GM10248 (cell line): Measurements from ENCODE around the gene CLASP1.

ENCODE experiments used
- CTCF ChIA-PET: fragments of 300-600 bp; sonication (Branson Sonifier 250); formaldehyde crosslinking; extraction: SDS; loops from one replicate; lab custom pipeline; 2021; ENCODE audit warnings: antibody characterized with exemption; lab: Yijun Ruan, JAX
- POLR2A ChIA-PET: fragments of 350-650 bp; sonication (Branson Sonifier 250); formaldehyde crosslinking; extraction: SDS; loops from one replicate; lab custom pipeline; 2020; ENCODE audit warnings: antibody characterized with exemption; lab: Yijun Ruan, JAX
- DNase-seq: peaks from one replicate; pipeline ENCODE4 v3.0.0; 2012; ENCODE audit errors: extremely low spot score
- TF ChIP-seq, protein P1 (sequence below): IDR thresholded peaks from 2 replicates; pipeline ENCODE4 v1.5.1; 2012; ENCODE audit warnings: mild to moderate bottlenecking, low read depth; ENCODE audit errors: extremely low read depth, missing control alignments, control extremely low read depth

Gene CLASP1

DNA sequence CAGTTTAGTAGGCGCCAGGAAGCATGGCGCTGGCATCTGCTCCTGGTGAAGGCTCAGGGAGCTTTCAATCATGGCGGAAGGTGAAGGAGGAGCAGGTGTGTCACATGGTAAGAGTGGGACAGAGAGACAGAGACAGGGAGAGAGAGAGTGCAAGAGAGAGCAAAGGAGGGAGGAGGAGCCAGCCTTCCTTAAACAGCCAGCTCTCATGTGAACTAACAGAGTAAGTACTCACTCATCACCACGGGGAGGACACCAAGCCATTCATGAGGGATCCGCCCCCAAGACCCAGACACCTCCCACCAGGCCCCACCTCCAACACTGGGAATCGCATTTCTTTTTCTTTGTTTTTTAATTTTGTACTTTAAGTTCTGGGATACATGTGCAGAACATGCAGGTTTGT, 40.8 kb upstream of the CLASP1 start:
- CTCF ChIA-PET: interaction anchor here (2.9 kb wide), 1 partner anchor 9 kb away, joined by 8 read pairs; no protein-coding TSS in a partner anchor
- DNase-seq: no peak
- POLR2A ChIA-PET: no interaction called here
- TF ChIP-seq, protein P1, sequence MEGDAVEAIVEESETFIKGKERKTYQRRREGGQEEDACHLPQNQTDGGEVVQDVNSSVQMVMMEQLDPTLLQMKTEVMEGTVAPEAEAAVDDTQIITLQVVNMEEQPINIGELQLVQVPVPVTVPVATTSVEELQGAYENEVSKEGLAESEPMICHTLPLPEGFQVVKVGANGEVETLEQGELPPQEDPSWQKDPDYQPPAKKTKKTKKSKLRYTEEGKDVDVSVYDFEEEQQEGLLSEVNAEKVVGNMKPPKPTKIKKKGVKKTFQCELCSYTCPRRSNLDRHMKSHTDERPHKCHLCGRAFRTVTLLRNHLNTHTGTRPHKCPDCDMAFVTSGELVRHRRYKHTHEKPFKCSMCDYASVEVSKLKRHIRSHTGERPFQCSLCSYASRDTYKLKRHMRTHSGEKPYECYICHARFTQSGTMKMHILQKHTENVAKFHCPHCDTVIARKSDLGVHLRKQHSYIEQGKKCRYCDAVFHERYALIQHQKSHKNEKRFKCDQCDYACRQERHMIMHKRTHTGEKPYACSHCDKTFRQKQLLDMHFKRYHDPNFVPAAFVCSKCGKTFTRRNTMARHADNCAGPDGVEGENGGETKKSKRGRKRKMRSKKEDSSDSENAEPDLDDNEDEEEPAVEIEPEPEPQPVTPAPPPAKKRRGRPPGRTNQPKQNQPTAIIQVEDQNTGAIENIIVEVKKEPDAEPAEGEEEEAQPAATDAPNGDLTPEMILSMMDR: no peak

DNA sequence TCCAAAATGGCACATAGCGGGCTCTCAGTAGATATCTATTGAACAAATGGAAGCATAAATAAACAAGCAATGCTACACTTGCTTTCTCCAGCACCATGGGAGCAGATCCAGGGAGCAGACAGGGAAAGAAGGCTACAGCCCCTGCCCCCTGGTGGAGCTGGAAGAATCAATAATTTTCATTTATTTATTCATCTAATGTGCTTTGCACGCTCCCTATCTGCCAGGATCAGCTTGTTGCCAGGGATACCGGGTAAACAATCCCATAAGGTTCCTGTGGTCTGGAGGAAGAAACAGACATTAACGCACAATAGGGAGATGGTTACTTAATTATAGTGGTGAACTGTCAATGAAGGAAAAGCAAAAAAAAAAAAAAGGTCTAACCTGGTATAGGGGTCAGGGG, 40.1 kb upstream of the CLASP1 start:
- ChIA-PET CTCF (interaction anchor here (0.6 to 2.9 kb wide), 3 partner anchors 10 to 38 kb away, joined by 3 to 8 read pairs (median 5); no protein-coding TSS in a partner anchor), POLR2A (no interaction called here)
- no peak for DNase-seq
- TF ChIP-seq, protein P1: no peak

DNA sequence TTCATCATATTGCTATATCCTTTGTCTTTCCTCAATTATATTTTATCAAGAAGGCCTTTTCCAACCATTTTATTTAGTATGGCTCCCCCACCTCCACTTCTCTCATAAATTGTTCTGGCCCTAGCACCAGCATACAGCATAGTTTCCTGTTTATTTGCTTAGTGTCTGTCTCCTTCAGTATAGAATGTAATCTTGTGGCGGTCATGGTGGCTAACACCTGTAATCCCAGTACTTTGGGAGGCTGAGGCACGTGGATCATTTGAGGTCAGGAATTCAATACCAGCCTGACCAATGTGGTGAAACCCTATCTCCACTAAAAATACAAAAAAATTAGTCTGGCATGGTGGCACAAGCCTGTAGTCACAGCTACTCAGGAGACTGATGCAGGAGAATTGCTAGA, 39.6 kb upstream of the CLASP1 start:
- ChIA-PET POLR2A (no interaction called here), CTCF (interaction anchor here (0.9 to 2.9 kb wide), 2 partner anchors 10 to 11 kb away, joined by 5 to 8 read pairs; no protein-coding TSS in a partner anchor)
- TF ChIP-seq, protein P1: no peak
- no peak for DNase-seq

DNA sequence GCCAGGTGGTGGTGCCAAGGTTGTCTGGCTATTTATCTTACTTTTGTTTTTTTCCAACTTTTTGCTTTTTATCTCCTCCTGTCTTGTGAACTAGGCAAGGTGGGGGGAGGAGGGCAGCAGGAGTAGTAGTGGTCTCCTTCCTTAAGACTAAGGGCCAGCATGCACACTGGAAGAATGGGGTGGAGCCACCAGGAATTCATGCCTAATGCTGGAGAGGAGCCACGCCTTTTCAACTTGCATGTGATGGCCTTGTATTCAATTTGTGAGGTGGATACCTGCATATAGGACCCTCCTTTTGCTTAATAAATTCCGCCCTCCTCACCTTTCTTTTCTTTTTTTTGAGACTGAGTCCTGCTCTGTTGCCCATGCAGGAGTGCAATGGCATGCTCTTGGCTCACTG, 37.6 kb upstream of the CLASP1 start:
- POLR2A ChIA-PET: no interaction called here
- DNase-seq: no peak
- CTCF ChIA-PET: interaction anchor here (1.0 kb wide), 1 partner anchor 32 kb away, joined by 3 read pairs; no protein-coding TSS in a partner anchor
- TF ChIP-seq, protein P1: no peak

DNA sequence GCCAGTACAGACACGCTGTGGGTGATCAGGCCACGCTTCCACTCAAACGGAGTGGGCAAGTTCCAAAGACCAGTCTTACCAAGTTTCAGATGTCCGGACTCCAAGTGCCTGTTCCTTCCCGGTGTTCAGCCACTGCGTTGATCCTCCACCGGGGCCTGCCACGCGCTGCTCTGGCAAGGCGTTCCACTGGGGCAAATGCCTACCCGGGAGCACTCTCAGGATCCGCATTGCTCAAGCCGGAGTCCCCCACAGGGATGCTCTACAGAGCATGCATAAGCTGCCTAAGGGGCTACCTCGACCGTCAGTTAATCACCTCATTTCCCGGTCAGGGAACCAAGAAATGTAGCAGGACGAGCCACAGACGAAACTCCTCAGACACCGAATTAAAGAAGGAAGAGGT, 37.0 kb upstream of the CLASP1 start:
- POLR2A ChIA-PET: no interaction called here

DNA sequence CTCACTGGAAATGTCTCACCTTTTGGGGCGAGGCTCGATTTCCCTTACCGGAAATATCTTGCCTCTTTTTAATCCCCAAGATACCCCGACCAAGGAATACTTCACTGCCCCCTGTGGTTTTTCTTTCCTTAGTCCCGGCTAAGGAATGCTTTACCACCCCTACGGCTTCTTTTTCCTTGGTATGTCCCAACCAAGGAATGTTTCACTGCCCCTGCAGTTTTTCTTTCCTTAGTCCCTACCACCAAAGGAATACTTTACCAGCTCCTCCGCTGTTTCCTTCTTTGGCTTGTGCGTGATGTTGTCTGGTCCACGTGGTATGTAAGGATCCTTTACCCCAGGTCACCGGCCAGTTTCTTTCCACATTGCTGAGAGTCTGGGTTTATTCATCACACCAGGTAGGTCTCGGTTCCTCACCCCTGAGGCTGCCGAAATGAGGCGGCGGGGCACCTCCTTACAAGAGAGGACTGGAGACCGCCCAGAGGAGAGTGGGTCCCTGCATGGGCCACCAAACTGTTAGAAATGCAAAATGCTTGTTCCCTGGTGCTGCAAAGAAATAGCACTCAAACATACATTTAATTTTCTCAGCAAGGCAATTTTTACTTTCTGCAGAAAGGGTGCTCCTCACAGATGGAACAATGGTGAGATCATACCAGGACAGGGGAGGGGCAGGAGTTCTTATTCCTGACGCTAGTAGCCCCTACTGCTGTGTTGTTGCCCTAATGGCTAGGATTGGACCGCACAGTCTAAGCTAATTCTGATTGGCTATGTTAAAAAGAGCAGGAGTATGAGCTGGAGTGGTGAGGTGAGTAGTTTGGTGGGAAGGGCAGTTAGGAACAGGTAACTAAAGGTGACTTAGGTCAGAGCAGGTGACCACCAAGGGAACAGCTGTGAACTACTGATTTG, 33.4 kb upstream of the CLASP1 start:
- ChIA-PET CTCF (interaction anchor here (0.9 to 1.5 kb wide), 4 partner anchors 9 to 13 kb away, joined by 3 to 6 read pairs (median 4); no protein-coding TSS in a partner anchor), POLR2A (no interaction called here)
- DNase-seq: no peak
- TF ChIP-seq, protein P1: no peak

More for the DNA sequence above, 37.0 kb upstream of the CLASP1 start:
- TF ChIP-seq, protein P1: no peak
- CTCF ChIA-PET: no interaction called here
- no peak for DNase-seq
